NCI-H524 (cell line): ENCODE results near the gene TET2.

Experiments
- DNase-seq, 2 experiments: peaks; one replicate each; lab custom pipeline; 2025; lab: John Stamatoyannopoulos, UW

The TET2 gene

DNA sequence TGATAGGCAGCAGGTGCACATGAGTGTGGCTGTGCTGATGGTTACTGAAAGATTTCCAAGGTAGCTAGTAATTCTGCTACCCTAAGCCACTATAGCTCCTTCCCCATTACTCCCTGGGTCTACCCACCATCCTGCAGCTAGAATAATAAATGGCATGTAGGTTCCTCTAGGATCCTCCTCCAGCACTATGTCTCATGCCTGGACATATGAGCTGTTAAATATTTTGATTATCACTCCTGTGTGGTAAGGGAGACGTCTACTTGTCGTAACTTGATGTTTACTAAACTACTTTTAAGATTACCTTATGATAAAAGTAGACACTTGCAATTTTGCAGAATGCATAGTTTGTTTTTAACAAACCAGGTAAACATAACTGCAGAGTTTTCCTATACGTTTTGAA is 35.5 kb downstream of the TET2 start:
- DNase-seq: no peak

DNA sequence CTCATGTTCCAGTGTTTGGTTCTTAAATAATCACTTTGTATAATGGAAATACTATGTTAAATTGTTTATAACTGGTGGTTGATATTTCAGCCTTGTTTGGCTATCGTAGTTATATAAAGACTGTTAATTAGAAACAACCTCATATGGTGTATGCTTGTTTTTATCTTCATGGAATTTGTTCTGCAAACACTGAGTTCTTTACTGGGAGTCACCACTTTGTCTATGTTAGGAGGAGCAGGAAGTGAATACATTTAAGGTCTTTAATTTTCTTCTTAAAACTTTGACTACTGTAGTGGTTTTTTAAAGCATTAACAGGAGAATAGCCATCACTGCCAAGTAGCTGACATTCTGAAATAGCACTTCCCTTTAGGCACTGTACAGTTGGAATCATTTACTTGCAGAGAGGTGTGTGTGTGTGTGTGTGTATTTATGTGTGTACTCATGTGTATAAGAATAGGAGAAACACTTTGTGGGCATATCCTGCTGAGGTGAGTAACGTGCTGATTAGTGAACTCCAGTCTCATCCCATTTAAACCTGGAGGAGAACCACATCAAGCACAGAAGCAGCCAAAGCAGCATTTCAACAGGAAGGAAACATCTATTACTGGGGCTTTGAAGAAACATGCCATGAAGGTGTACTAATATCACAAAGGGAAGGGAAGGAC is 37.8 kb downstream of the TET2 start:
- DNase-seq: no peak

DNA sequence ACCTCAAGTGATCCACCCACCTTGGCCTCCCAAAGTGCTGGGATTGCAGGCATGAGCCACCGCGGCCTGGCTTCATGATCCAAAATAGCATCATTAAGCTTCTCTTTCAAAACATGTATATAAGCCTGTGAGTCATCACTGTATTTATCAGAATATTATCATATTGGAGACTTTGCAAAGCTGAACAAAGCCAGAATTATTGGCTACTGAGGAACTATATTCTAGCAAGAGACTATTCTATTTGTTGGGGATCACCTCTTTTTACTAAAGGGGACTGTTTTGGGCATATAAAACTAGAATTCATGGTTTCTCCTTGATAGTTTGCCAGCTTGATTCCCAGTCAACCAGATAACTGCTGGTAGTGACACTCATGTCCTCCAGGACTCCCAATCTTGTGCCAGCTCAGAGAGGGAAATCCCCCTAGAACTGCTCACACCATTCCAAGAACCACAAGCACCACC is 40.1 kb downstream of the TET2 start:
- DNase-seq: no peak

DNA sequence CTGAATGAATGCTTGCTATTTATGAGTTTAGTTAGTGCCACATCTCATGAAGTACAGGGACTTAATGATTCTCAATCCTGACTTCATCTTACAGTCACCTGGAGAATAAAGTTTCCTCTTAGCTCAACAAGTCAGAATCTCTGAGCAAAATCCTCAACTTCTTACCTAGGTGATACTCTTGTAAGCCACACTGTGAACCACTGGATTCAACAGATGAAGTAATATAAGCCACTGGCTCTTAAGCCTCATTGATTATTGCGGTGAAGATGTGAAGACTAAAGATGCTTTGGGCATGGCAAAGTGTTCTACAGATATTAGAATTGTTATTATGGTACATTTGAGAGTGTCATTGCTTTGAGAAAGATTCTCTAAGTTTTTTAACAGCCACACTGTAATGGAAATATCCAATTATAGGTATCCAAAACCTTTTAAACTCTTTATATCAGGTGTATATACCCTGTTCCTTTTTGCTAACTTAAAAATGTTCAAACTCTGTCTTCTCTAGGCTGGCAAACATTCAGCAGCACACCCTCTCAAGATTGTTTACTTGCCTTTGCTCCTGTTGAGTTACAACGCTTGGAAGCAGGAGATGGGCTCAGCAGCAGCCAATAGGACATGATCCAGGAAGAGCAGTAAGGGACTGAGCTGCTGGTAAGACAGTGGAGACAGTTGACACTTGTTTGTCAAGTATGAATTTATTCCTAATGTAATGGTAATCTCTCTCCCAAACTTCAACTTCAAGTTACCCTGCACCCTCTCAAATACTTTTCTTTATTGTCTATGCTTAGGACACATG is 43.4 kb downstream of the TET2 start:
- no peak for DNase-seq

GRCh38 chr4:105191621-105192210 is 45.0 kb downstream of the TET2 start:
- DNase-seq: peak; percentile 54 to 82

DNA sequence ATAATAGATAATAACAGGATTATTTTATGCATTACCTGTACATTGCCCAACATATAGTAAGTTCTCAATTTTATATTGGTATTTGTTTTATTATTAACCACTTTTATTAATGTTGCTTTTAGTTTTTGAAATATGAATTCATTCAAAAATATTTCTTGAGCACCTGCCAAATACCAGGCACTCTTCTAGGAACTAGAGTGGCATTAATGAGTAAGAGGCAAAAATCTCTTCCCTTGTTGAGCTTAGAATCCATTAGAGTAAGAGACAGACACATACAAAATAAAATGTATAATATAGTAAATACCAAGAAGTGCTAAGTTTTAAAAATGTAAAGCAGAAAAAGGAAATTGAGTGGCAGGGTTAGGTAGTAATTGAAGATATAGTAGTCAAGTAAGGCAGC is 45.8 kb downstream of the TET2 start:
- no peak for DNase-seq

- no peak for DNase-seq
Observed at GRCh38 chr4:105192910-105193309, 46.2 kb downstream of the TET2 start.

GRCh38 chr4:105193536-105193935 is 46.9 kb downstream of the TET2 start:
- no peak for DNase-seq

DNA sequence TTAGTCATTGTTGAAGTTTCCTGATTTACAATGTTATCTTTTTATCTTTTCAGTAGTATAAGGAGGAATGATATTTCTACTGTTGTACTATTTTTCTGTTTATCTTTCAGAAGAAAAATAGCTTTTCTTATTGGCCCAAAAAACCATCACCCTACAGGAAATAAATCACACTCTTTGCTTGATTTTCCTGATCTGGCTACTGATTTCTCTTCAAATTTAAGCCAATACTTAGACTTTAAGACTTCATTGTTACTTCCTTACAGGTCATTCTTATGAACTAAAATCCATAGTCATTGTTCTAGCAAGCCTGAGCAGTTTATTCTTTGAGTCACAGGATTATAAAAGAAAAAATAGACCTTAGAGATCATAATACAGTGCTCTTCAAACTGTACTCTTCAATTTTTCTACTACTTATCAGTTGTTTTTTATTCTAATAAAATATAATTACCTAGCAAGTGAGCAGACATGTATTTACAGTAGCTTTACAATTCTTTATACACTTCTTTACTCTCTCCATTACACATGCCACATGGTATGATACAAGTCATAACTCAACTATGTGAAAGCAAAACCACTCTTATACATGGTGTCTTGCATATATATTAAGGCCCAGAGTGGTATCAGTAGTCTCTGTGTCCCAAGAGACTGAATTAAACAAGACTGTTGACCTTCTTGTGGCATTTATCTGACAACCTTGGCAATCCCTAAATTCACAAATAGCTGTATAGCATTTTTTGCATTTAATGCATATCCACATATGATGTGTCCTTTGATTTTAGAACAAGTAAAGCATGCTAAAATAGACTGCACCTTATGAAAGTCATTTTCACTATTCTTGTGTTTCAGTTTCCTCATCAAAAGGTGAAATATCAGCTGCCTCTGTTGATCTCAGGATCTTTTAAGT is 47.9 kb downstream of the TET2 start:
- no peak for DNase-seq

GRCh38 chr4:105196523-105197145 is 50.0 kb downstream of the TET2 start:
- peak; percentile 35 to 57 for DNase-seq

DNA sequence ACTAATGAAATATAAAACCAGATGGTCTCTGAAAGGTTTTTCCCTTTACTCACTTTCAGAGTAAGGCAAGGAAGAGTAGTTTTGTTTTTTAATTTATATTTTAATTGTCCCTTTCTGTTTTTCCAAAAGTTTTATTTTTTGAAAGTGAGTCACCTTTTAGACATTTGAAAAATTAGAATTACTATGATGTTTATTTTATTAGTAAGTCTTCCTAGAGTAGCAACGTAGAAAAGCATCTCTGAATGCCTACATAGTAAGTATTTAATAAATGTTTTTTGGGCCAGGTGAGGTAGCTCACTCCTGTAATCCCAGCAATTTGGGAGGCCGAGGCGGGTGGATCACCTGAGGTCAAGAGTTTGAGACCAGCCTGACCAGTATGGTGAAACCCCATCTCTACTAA is 51.1 kb downstream of the TET2 start:
- no peak for DNase-seq

DNA sequence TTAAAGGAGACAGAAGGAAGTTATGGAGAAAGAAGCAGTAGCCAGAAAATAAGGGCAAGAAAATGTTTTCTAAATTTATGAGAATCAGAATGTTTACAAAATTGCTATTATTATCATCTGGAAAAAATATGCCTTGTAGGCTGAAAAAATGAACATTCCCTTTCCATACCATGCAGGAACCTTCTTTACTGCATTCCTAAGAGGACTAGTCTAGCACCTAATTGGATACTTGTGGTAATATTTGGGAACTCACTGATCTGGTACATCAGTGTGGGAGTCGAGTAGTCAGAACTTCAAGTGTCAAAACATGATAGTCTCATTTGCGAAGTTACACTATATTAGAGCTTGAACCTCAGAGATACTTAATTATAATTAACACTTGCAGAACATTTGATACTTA is 51.9 kb downstream of the TET2 start:
- no peak for DNase-seq

GRCh38 chr4:105206214-105206613 is 59.5 kb downstream of the TET2 start:
- DNase-seq: no peak

DNA sequence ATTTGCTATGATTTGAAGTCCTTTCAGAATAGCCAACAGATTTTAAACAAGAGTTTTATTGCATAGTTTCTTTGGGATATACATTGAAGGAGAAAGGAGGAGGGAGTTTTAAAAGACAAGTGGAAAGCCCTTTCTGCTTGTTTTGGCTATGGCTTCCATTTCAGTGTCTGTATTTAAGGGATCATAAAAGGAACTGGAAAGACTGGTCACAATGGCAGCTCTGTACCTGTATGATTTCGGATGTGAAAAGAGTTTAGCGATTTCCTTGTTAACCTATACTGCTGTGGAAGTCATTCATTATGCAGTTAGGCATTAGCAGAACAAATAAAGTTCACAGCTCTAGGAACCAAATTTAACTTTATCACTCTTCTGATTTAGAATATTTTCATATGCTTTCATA is 60.7 kb downstream of the TET2 start:
- no peak for DNase-seq

DNA sequence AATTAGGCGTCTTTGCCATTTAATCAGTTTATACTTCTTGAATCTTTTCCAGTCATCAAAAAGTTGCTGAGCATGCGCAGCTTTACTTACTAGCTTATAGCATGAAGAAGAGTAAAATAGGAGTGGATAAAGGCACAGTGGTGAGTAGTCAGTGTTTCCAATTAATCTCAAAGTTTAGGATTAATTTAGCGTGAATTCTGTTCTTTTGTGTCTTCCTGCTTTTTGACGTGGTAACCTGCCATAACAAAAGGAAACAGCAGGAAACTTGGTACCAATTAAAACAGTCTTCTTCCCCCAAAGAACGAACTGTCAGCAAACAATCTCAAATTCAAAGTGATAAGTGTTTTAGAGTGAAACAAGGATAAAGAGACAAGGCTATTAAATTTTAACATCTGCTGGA is 61.9 kb downstream of the TET2 start:
- DNase-seq: no peak

- DNase-seq: no peak
Observed at GRCh38 chr4:105210916-105211315, 64.2 kb downstream of the TET2 start.

DNA sequence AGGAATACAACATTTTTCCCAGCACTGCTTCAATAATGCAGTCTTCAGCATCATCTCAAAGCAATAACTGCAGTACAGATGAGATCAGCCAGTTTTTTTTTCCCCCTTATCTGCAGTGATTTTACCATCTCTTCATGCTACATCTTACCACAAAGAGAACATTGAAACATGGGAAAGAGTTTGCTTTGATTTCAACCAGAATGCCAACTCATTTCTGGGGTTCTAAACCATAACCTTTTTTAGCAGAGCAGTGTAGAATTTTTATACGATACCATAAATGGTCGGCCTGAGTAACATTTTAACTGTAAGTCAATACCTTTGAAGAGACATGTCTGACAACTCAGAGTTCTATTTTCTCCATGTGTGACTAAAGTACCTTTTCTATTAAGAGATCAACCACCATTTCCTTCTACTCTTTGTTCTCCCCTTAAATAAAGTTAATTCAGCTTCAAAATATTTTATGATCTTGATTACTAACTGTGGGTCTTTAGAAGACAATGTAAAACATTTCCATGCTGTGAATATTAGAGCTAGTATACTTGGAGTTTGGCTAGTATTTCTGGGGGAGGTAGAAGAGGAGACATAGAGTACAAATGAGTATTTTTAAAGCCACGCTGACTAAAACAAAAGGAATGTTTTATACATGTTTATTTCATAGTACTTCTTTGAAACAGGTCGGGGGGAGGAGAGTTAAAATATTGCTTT is 69.1 kb downstream of the TET2 start:
- DNase-seq: no peak

DNA sequence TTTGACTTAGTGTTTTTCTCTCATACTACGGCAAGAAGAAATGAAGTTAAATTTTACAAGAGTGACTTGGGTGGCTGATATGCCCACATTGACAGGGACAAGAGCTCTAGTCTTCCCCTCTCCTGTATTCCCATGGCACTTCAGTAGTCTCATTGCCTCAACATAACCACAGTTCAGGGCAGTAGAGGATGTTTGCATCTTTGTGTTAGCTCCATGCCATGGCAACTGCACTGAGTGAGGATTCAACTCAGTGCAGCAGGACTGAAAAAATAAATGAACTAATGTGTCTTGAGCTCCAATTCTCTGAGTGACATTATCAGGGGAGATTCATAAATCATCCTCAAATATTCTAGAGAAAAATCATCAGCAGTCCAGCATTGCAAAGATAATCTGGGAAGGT is 78.8 kb downstream of the TET2 start:
- DNase-seq: no peak

- DNase-seq: no peak
Observed at GRCh38 chr4:105227054-105227453, 80.4 kb downstream of the TET2 start.

GRCh38 chr4:105230287-105230686 is 83.6 kb downstream of the TET2 start:
- no peak for DNase-seq

- DNase-seq: no peak
Observed at GRCh38 chr4:105232374-105232773, 85.7 kb downstream of the TET2 start.
